NCI-H1694 treated with DMSO at 0.1 percent for 48 hours (cell line): ENCODE data around the gene SYTL2.

ENCODE experiments used
- DNase-seq: peaks from one replicate; lab custom pipeline; 2025; lab: John Stamatoyannopoulos, UW

Gene SYTL2

DNA sequence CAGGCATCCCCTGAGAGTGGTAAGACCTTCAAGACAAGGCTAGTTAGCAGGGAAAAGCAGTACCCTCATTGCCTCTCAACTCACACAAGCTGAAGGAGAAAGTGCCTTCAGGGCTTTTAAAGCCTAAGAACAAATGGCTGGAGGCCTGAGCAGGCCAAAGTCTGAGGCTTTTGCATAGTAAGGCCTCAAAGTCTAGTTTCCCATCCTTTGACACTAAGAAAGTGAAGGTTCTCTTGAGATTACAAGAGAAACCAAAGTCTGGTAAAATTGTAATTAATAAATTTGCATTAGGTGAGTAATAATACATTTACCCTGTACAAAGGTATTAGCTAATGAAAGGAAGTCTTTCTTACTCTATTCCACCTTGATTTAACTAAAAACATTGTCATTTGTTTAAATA lies 78.0 kb downstream of the SYTL2 start:
- DNase-seq, result no peak

GRCh38 chr11:85726381-85726780 lies 84.6 kb downstream of the SYTL2 start:
- DNase-seq, result no peak

DNA sequence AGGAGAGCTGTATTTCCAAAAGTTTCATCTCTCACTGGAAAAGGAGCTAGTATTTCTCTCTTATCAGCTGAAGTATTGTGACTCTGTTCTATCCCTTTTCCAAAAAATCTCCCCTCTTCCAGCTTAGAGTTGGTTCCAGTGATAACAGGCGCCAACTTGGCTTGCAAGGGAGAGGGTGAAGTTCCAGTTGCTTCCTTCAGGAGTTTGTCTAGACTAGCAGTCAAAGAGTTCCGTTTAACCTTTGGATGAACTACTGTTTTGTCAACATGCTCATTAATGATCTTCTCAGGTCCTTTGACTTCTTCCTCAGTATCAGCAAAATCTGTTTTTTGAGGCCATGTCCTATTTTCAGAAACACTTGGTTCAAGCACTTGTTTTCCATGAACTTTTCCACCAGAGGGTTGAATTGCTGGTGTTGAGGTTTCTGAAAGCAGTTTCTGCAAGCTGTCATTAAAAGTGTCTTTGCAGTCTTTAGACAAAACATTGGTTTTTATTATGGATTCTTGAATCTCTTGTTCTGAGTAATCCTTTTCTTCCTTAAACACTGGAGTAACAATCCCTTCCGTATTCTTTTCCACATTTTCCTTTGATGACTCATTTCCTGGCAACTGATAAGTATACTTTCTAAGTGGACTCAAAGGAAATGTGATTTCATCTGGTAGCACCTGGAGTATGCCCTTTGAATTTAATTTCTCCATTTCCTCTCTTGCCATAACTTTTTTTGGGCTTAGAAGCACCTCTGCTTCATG lies 85.3 kb downstream of the SYTL2 start:
- no peak for DNase-seq

- no peak for DNase-seq
Observed at GRCh38 chr11:85724748-85725465, 86.0 kb downstream of the SYTL2 start.

DNA sequence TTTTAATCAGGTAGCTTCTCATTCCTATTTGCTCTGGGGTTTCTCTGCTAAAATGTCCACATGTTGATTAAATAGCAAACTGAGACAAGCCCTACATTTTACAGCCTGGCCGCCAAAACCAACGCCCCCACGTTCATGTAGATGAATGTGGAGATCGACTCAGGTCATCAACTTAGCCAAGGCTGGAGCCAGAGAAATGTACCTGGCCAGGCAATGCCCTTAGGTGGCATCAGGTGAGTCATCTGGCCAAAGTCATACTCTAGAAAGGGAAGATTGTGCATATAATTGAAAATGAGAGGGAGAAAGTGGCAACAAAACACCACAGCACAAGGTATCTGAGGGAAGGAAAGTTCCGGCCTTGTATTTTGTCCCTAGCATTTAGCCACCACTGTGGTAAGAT lies 87.9 kb downstream of the SYTL2 start:
- no peak for DNase-seq

DNA sequence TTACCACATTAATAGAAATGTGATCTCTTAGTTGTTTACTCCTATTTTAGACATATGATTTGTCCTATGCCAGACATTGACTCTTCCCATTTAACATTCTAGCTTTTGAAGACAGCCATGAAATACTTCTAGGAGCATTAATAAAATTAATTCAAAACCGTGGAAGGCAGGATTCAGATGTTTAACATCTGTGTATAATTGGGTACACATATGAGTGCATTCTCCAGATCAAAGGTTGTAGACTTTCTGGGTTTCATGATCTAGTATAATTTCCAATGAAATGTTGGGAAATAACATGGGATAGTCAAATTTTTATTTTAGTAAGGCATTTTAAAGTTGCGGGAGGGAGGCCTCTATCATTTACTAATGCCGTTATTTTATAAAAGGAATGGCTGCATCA lies 89.8 kb downstream of the SYTL2 start:
- DNase-seq, result no peak

- no peak for DNase-seq
Observed at GRCh38 chr11:85718991-85719807, 91.7 kb downstream of the SYTL2 start.

GRCh38 chr11:85718126-85718943 lies 92.6 kb downstream of the SYTL2 start:
- no peak for DNase-seq

DNA sequence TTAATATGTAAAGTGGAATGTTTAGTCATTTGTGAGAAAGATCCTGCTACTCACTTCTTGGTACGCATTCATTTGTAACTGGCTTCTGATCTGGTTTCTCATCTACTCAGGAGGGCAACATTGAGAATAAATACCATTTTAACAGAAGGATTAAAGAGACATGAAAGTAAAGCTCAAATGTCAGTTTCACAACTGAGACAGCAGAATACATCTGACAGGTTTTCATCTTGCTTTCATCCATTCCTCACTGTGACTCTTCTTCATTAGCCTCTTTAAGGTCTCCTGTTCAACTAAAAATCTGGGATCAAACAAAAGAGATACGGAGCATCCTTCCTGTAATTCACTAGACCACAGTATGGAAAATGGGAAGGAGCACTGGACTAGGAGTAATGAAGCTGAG lies 93.5 kb downstream of the SYTL2 start:
- DNase-seq, result no peak

DNA sequence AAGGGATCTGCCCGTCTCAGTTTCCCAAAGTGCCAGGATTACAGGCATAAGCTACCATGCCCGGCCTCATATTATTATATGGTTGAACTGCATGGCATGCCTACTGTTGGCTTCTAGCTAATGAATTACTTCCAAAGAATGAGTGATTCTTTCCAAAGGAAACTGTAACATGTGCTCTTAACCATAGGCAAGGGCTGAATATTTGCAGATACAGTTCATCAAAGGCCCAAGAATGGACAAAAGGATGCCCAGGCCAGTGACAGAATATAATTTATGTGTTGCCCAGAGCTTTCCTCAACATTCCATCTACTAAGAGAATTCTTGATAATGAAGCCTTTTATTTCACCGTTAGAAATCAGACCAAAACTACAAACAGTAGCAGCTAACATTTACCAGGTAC lies 98.0 kb downstream of the SYTL2 start:
- no peak for DNase-seq

GRCh38 chr11:85710917-85711316 lies 100.0 kb downstream of the SYTL2 start:
- no peak for DNase-seq

- DNase-seq, result no peak
Observed at GRCh38 chr11:85709941-85710702, 100.8 kb downstream of the SYTL2 start.

DNA sequence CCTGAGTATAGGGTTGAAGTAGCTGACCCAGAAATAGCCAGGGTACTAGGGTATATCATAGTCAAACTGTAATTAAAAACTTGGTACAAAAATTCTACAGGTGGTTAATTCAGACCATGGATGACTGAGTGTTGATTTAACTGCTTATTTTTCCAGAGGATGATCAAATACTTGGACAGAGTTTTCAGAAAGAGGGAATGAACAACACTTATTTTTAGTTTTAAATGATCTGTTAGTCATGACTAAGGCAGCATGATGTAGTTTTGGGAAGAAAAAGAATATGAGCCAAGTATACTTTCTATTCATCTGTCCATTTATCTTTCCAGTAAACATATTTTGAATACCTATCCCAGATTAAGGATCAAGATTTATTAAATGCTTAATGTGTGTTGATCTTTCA lies 105.1 kb downstream of the SYTL2 start:
- DNase-seq, result no peak

DNA sequence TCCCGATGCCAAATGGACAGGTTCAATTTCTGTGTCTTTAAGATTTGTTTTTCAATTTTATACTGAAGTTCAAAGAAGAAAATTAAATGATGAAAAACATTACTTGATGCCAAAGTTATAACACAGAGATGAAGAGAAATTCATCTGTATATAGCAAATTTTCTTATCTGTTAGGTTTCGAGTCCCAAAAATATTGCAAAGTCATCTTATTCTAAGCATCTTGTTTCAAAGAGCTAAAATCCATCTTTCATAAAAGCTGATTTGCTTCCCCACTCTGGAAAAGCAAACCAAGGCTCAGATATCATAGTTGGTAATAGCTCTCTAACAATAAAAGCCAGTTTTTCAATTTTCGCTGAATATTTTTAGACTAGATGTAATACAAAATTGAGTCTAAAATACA lies 106.0 kb downstream of the SYTL2 start:
- no peak for DNase-seq

DNA sequence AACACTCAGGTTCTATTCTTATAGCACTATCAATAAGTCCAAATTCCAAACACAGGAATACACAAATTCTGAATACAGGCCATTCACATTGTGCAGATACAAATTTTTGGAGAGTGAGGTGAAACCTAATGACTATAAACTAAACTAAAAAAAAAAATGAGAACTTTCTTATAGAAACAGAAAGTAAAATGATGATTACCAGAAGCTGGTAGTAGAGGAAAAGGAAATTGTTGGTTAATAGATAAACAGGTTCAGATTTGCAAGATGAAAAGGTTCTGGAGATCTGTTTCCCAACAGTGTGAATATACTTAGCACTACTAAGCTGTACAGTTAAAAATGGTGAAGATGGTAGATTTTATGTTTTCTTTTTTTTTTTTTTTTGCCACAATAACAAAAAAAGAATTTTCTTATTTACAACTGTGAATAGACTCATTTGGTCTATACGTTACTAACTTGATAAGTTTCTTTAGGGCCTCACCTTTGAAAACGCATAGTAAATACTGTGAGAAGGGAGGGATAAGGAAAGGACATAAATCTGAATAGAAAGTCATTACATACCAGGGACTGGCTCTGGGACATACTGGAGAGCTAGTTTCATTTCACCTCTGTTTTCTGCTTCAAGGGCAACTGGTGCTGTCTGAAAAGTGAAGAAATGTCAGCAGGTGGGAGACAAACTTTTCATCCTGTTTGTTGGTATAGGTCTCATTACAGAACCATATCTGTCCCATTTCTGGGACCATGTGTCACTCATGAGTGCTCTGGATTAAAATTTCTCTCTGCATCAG lies 110.8 kb downstream of the SYTL2 start:
- no peak for DNase-seq

- DNase-seq, result no peak
Observed at GRCh38 chr11:85698195-85698594, 112.7 kb downstream of the SYTL2 start.

DNA sequence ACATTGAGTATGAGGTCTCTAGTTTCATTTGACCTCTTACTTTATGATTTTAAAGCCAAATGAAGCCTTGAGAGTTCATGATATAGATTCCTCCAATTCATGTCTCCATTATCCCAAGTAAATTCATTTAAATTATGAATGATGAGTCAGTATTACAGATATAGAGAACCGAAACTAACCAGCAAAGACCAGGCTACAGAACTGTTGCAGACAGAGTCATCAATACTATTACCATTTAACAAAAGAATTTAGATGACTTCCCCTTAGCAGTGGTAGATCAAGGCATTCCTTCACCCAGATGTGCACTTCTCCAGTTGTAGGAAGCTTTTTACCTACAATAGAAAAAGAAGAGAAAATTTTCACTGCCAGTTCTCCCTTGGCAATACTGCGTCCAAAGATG lies 113.2 kb downstream of the SYTL2 start:
- no peak for DNase-seq

GRCh38 chr11:85695546-85695945 lies 115.4 kb downstream of the SYTL2 start:
- no peak for DNase-seq

- no peak for DNase-seq
Observed at GRCh38 chr11:85694385-85694980, 116.5 kb downstream of the SYTL2 start.
